ENCODE data around the gene PAFAH1B2.

GRCh38 chr11:117143390-117143789 is 697 bp upstream of the PAFAH1B2 start:
- TF ChIP-seq, protein P1, sequence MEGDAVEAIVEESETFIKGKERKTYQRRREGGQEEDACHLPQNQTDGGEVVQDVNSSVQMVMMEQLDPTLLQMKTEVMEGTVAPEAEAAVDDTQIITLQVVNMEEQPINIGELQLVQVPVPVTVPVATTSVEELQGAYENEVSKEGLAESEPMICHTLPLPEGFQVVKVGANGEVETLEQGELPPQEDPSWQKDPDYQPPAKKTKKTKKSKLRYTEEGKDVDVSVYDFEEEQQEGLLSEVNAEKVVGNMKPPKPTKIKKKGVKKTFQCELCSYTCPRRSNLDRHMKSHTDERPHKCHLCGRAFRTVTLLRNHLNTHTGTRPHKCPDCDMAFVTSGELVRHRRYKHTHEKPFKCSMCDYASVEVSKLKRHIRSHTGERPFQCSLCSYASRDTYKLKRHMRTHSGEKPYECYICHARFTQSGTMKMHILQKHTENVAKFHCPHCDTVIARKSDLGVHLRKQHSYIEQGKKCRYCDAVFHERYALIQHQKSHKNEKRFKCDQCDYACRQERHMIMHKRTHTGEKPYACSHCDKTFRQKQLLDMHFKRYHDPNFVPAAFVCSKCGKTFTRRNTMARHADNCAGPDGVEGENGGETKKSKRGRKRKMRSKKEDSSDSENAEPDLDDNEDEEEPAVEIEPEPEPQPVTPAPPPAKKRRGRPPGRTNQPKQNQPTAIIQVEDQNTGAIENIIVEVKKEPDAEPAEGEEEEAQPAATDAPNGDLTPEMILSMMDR (IDR thresholded peaks at IDR 0.05; ENCODE audit: extremely low read depth in 1 of 2, insufficient read depth in 1 of 2, low read depth in 1 of 2, low read length in 2 of 2): no peak
- TF ChIP-seq POLR2AphosphoS5 (IDR thresholded peaks at IDR 0.05; ENCODE audit: insufficient read depth, low read depth, low read length): no peak
- no peak for TF ChIP-seq POLR2A (IDR thresholded peaks at IDR 0.05; ENCODE audit: low read depth, low read length)
- TF ChIP-seq EZH2 (IDR thresholded peaks at IDR 0.05; ENCODE audit: borderline replicate concordance, low read depth, low read length, severe bottlenecking): no peak
- no peak for TF ChIP-seq JUN (IDR thresholded peaks at IDR 0.05; ENCODE audit: borderline replicate concordance, insufficient read depth, insufficient read length, low read depth)
- no peak for TF ChIP-seq MYC (IDR thresholded peaks at IDR 0.05; ENCODE audit: low read depth, low read length)
- no peak for TF ChIP-seq FOS (IDR thresholded peaks at IDR 0.05; ENCODE audit: borderline replicate concordance, insufficient read depth, low read length)
- TF ChIP-seq, protein P2, sequence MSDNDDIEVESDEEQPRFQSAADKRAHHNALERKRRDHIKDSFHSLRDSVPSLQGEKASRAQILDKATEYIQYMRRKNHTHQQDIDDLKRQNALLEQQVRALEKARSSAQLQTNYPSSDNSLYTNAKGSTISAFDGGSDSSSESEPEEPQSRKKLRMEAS (IDR thresholded peaks at IDR 0.05; ENCODE audit: insufficient read depth, insufficient read length): no peak
- no peak for TF ChIP-seq GATA2 (IDR thresholded peaks at IDR 0.05; ENCODE audit: insufficient read depth, insufficient read length, low read depth, low read length)

Measured in endothelial cell of umbilical vein (primary cell).